ENCODE results near the gene ZNF648. TPM values are rescaled to one million over a fixed set of nuclear protein-coding genes. Genes with fewer than 3 reads are reported as not detected.
"Not testable (repeated sequence)": the region's sequence is repeated elsewhere in the genome, so short reads cannot be mapped to it uniquely, and the experiment has no call there.

Gene ZNF648
- total RNA-seq, 2 experiments from 2014 or later: not detected

DNA sequence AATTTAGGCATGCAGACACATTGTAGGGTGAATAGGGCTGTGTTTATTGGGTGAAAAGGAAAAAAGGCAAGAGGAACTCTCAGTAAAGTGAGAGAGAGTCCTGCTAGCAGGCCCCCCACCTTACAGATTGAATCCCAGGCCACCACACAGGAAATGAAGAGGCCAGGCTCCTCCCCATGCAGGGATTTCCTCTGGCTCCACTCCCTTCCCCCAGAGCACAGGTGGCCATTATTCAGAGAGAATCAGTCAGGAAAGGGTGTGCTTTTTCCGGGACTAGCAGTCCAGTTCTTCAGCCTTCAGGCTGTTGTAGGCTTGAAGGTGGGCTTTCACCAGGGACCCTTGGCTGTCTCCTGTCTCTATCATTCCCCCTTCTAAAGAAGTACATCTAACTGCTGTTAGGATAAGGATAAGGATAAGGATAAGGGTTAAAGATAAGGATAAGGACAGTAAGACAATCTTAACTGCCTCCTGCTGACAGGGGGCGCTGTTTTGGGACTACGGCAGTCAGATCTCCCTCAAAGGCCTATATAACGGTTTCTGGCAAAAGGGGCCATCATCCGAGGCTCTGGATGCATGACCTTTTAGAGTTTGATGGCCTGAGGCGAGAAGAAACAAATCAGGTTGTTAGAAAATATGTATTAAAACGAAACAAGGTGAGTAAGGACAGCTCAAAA is 26.3 kb downstream of the ZNF648 start:
- ATAC-seq (ENCODE audit: low read depth): no peak

DNA sequence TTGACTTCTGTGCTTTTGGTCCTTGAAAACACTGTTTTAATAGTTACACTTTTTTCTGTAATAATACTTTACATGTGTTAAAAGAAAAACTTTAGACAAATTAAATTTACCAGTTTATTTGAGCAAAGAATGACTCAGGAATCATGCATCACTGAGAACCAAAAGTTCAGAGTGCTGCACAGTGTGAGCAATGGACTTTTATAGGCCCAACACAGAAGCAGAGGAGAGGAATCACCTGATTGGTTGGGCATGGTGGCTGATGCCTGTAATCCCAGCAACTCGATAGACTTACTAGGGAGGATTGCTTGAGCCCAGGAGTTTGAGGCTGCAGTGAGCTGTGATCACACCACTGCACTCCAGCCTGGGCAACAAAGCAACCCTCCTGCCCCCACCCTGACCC is 29.3 kb downstream of the ZNF648 start:
- POLR2A ChIA-PET: no interaction called here
- no peak overlapping the region for H3K4me3 Mint-ChIP-seq
- H3K4me1 Mint-ChIP-seq: peaks cover 17% of the 10 kb centered on the region
- peaks cover 5% of the 10 kb centered on the region for H3K36me3 Mint-ChIP-seq
- peaks cover 4% of the 10 kb centered on the region for H3K27me3 Mint-ChIP-seq
- DNase-seq (no peak), ATAC-seq (ENCODE audit: low read depth) (no peak)
- no peak overlapping the region for H3K27ac Mint-ChIP-seq
- peaks cover 1% of the 10 kb centered on the region for H3K9me3 Mint-ChIP-seq

More for the DNA sequence above, 26.3 kb downstream of the ZNF648 start:
- H3K4me3 Mint-ChIP-seq: no peak overlapping the region
- peaks cover 1% of the 10 kb centered on the region for H3K9me3 Mint-ChIP-seq
- peaks cover 7% of the 10 kb centered on the region for H3K4me1 Mint-ChIP-seq
- peaks cover 4% of the 10 kb centered on the region for H3K27me3 Mint-ChIP-seq
- DNase-seq: no peak
- H3K27ac Mint-ChIP-seq: no peak overlapping the region
- peaks cover 1% of the 10 kb centered on the region for H3K36me3 Mint-ChIP-seq
- POLR2A ChIA-PET: no interaction called here

DNA sequence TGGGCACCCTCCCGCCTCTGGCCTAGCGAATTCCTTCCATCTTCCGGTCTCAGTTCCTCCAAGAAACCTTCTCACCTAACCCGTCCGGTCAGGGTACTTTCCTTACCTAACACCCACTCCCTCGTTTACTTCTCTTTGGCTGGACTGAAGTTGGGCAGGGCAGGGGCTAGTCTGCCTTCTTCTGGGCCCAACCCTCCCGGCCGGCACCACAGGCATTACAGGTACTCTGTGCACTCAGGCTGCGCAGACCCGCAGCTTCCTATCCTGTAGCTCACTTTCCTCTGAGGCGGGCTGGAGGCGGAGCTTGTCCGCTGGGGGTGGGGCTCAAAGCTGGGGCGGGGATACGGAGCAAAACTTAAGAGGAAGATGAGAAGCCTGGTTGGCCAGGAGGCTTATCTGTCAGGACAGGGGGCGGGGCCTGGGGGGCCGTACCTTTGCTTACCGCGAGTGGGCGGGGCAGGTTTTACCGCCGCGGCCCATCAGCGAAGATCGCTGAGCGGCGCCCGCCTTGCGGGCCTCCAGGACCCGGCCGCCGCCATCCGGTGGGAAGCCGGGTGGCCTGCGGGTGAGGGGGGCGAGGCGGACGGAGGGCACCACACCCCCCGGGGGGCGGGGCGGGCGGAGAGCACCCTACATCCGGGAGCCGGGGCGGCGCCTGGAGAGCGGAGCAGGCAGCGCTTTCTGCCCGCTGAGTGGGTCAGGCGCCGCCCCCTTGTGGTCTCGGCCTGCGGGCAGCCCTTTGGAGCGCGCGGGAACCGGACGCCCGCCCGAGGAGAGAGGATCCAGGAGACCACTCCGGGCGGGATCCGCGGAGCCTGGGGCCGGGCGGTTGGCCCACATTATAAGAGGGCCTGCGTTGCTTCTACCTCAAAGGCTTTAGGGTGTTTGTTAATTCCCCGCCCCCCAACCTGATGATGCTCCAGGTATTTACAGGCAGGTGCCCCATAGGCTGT is 31.9 kb downstream of the ZNF648 start:
- peak; percentile 94 for ATAC-seq (ENCODE audit: low read depth)
- H3K4me3 Mint-ChIP-seq: peak overlapping the region; percentile 99
- H3K27me3 Mint-ChIP-seq: peaks cover 4% of the 10 kb centered on the region
- DNase-seq: peak; percentile 98
- H3K27ac Mint-ChIP-seq: peak overlapping the region; percentile 99
- peaks cover 12% of the 10 kb centered on the region for H3K4me1 Mint-ChIP-seq
- POLR2A ChIA-PET: interaction anchor here (1.4 to 1.7 kb wide), 4 partner anchors 10 to 93 kb away, joined by 4 to 11 read pairs (median 5); no protein-coding TSS in a partner anchor
- H3K9me3 Mint-ChIP-seq: no peaks in the 10 kb centered on the region
- peaks cover 6% of the 10 kb centered on the region for H3K36me3 Mint-ChIP-seq

DNA sequence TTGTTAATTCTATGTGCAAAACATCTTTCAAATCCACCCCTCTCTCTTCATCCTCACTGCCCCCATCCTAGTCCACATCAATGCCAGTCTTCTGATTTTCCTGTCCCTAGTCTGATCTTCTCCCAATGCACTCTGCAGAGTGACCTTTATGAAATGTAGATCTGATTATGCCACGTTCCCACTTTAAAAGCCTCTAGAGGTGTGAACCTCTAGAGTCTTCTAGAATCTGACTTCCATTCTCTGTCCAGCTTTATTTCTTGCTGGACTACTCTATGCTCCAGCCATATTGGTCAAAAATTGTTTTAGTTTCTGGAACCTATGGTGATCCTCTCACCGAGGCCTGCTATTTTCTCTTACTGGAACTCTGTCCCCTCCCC is 32.5 kb downstream of the ZNF648 start:
- Mint-ChIP-seq H3K4me3 (peak overlapping the region; percentile 99), H3K36me3 (peaks cover 6% of the 10 kb centered on the region), H3K27me3 (peaks cover 4% of the 10 kb centered on the region), H3K27ac (peak overlapping the region; percentile 99), H3K4me1 (peaks cover 12% of the 10 kb centered on the region), H3K9me3 (no peaks in the 10 kb centered on the region)
- DNase-seq (no peak), ATAC-seq (ENCODE audit: low read depth) (no peak)
- POLR2A ChIA-PET: interaction anchor here (1.4 to 1.7 kb wide), 4 partner anchors 11 to 92 kb away, joined by 4 to 11 read pairs (median 5); no protein-coding TSS in a partner anchor

GRCh38 chr1:182015360-182015759 is 46.2 kb downstream of the ZNF648 start:
- Mint-ChIP-seq H3K36me3 (no peaks in the 10 kb centered on the region), H3K27me3 (peaks cover 8% of the 10 kb centered on the region), H3K27ac (no peak overlapping the region), H3K4me1 (no peaks in the 10 kb centered on the region), H3K9me3 (peaks cover 5% of the 10 kb centered on the region), H3K4me3 (no peak overlapping the region)
- no peak for DNase-seq
- POLR2A ChIA-PET: no interaction called here
- no peak for ATAC-seq (ENCODE audit: low read depth)

DNA sequence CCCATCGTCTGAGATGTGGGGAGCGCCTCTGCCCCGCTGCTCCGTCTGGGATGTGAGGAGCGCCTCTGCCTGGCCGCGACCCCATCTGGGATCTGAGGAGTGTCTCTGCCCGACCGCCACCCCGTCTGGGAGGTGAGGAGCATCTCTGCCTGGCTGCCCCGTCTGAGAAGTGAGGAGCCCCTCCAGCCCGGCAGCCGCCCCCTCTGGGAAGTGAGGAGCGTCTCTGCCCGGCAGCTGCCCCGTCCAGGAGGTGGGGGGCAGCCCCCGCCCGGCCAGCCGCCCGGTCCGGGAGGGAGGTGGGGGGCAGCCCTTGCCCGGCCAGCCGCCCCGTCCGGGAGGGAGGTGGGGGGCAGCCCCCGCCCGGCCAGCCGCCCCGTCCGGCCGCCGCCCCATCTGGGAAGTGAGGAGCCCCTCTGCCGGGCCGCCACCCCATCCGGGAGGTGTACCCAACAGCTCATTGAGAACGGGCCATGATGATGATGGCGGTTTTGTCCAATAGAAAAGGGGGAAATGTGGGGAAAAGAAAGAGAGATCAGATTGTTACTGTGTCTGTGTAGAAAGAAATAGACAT is 50.6 kb downstream of the ZNF648 start:
- H3K36me3 Mint-ChIP-seq; H3K27me3 Mint-ChIP-seq; ATAC-seq (ENCODE audit: low read depth); H3K4me1 Mint-ChIP-seq; DNase-seq; H3K4me3 Mint-ChIP-seq; H3K27ac Mint-ChIP-seq; H3K9me3 Mint-ChIP-seq; POLR2A ChIA-PET: not testable (repeated sequence)

GRCh38 chr1:182005398-182005797 is 56.1 kb downstream of the ZNF648 start:
- DNase-seq; H3K4me1 Mint-ChIP-seq; H3K9me3 Mint-ChIP-seq; H3K27ac Mint-ChIP-seq; H3K4me3 Mint-ChIP-seq; H3K36me3 Mint-ChIP-seq; H3K27me3 Mint-ChIP-seq; POLR2A ChIA-PET; ATAC-seq (ENCODE audit: low read depth): not testable (repeated sequence)

DNA sequence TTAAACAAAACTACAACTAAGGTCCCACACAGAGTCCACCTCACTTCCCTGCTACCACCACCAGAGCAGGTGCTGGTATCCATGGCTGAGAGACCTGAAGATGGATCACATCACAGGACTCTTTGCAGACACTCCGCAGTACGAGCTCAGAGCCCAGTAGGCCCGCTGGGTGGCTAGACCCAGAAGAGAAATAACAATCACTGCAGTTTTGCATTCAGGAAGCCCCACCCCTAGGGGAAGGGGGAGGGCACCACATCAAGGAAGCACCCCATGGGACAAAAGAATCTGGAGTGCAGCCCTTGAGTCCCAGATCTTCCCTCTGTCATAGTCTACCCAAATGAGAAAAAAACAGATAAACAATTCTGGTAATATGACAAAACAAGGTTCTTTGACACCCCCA is 56.9 kb downstream of the ZNF648 start:
- Mint-ChIP-seq H3K36me3 (no peaks in the 10 kb centered on the region), H3K9me3 (peaks cover 6% of the 10 kb centered on the region), H3K27ac (no peak overlapping the region), H3K4me3 (no peak overlapping the region), H3K4me1 (no peaks in the 10 kb centered on the region), H3K27me3 (peaks cover 2% of the 10 kb centered on the region)
- ATAC-seq (ENCODE audit: low read depth) (no peak), DNase-seq (no peak)
- POLR2A ChIA-PET: no interaction called here

All from activated naive CD8-positive, alpha-beta T cell treated with anti-CD3 and anti-CD28 coated beads, Interleukin-2, amount 10 ng/mL, durations not matched to agents 7 days and 5 days (primary cell).